Measurements from ENCODE around the gene SNIP1. TPM values are rescaled to one million over a fixed set of nuclear protein-coding genes. Genes with fewer than 3 reads are reported as not detected.

SNIP1 gene
- total and polyA plus RNA-seq, 2 of the 8 experiments (the other 6 are each of a cell fraction or from before 2014, with no cell fraction given) = 3.7 to 15.7 TPM

DNA sequence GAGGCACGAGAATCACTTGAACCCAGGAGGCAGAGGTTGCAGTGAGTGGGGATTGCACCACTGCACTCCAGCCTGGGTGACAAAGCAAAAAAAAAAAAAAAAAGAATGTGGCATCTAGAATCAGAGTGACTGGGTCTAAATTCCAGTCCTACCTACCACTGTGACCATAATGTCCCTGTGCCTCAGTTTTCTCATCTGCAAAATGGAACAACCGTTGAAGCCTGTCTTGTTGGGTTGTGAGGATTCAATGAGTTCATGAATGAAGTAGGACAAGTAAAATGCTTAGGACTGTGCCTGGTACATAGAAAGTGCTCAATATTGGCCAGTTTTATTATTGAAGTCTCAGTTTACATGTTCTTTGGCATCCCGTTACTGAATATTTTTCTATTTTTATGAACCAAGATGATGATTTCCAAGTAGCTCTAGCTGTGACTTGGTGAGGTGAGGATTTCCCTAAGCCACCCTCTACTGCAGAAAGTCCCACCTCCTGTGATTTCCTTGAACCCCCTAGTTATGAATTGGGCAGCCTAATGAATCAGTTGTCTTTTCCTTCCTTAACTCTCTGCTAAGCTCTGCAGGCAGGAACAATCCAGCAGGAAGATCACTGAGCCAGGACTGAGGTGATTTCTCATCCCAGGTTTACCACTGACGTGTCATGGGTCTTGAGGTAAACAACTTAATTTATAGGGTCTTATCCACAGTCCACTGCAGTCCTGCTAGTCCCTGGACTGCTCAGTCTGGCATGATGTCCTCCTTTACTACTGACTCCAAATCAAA, 20.6 kb downstream of the SNIP1 start:
- Histone ChIP-seq H2BK120ac (replicated peaks; ENCODE audit: low read depth, low read length) (no peak overlapping the region), H2BK20ac (ENCODE audit: low read length) (no peak overlapping the region), H3K79me1 (ENCODE audit: low read depth, low read length) (no peaks in the 10 kb centered on the region), H3K56ac (replicated peaks; ENCODE audit: insufficient read length, low read depth, low read length) (no peak overlapping the region), H4K5ac (ENCODE audit: insufficient read length, low read depth, low read length) (no peak overlapping the region), H3K79me2 (ENCODE audit: control insufficient read depth in 1 of 2, insufficient read depth in 2 of 2, low read length in 2 of 2) (no peaks in the 10 kb centered on the region), H3K9me3 (ENCODE audit: insufficient read depth in 2 of 2, low read depth in 1 of 2, low read length in 1 of 2) (no peaks in the 10 kb centered on the region), H3K27me3 (replicated peaks in 1 of 4; ENCODE audit: control insufficient read depth in 3 of 4, extremely low read depth in 1 of 4, insufficient read depth in 3 of 4, low read length in 3 of 4) (no peaks in the 10 kb centered on the region), H3K18ac (ENCODE audit: extremely low read depth, low read length) (no peak overlapping the region), H4K8ac (ENCODE audit: extremely low read depth, insufficient read depth, low read length) (no peak overlapping the region), H3K23ac (ENCODE audit: insufficient read length) (no peak overlapping the region), H3K4me3 (ENCODE audit: extremely low read depth in 1 of 4, insufficient read depth in 2 of 4, low read depth in 3 of 4, low read length in 4 of 4) (no peak overlapping the region), H2BK15ac (ENCODE audit: low read length) (no peak overlapping the region), H4K20me1 (replicated peaks in 1 of 2; ENCODE audit: control insufficient read depth in 1 of 2, insufficient read depth in 2 of 2, low read length in 2 of 2) (no peaks in the 10 kb centered on the region), H3K4ac (replicated peaks; ENCODE audit: insufficient read length, low read depth, low read length) (no peak overlapping the region), H2AK5ac (ENCODE audit: low read depth, low read length) (no peak overlapping the region), H2BK5ac (ENCODE audit: low read depth, low read length) (no peak overlapping the region), H3K36me3 (ENCODE audit: control insufficient read depth in 2 of 4, insufficient read depth in 4 of 4, low read length in 3 of 4) (peaks cover 3 to 20% (median 11%) of the 10 kb centered on the region in 4 experiments), H2BK12ac (ENCODE audit: low read depth, low read length) (no peak overlapping the region), H3K27ac (ENCODE audit: low read depth, low read length) (no peak overlapping the region), H2AFZ (ENCODE audit: low read length) (no peak overlapping the region), H3K4me1 (replicated peaks in 1 of 4; ENCODE audit: control insufficient read depth in 3 of 4, insufficient read depth in 4 of 4, low read length in 3 of 4) (no peaks in the 10 kb centered on the region), H4K91ac (replicated peaks; ENCODE audit: insufficient read length, low read length) (no peak overlapping the region), H3K4me2 (ENCODE audit: insufficient read depth in 1 of 2, low read depth in 2 of 2, low read length in 2 of 2) (no peak overlapping the region), H3K23me2 (ENCODE audit: low read depth, low read length) (no peaks in the 10 kb centered on the region), H3K9ac (replicated peaks in 1 of 4; ENCODE audit: extremely low read depth in 1 of 4, low read depth in 3 of 4, low read length in 3 of 4) (no peak overlapping the region), H3K14ac (ENCODE audit: insufficient read length) (no peak overlapping the region)
- ChIA-PET POLR2A (ENCODE audit: partially characterized antibody) (interaction anchor here (1.5 to 2.0 kb wide), 2 partner anchors 11 to 19 kb away, joined by 5 read pairs; partner anchors contain the start of gene MEAF6), CTCF (ENCODE audit: partially characterized antibody) (no interaction called here)
- TF ChIP-seq E2F6 (IDR thresholded peaks at IDR 0.05) (no peak), RFX5 (IDR thresholded peaks at IDR 0.05; ENCODE audit: borderline replicate concordance, low read depth, low read length) (no peak), CBX8 (IDR thresholded peaks at IDR 0.05; ENCODE audit: borderline replicate concordance, low read depth, low read length) (no peak), RBBP5 (IDR thresholded peaks at IDR 0.05; ENCODE audit: borderline replicate concordance, low read depth, low read length) (no peak), ATF2 (IDR thresholded peaks at IDR 0.05; ENCODE audit: low read length) (no peak), TAF1 (IDR thresholded peaks at IDR 0.05; ENCODE audit: low read depth, low read length) (no peak), KDM5A (IDR thresholded peaks at IDR 0.05; ENCODE audit: low read length) (no peak), ASH2L (IDR thresholded peaks at IDR 0.05; ENCODE audit: low read length) (no peak)
- WGBS, 2 experiments (ENCODE audit: extremely low coverage in 1 of 2, insufficient coverage in 1 of 2, insufficient read length in 1 of 2, insufficient replicate concordance in 2 of 2, low coverage in 1 of 2, low lambda C conversion rate in 2 of 2, missing lambda C conversion rate in 1 of 2) = 94% methylated on average over 4 of the region's 4 CpGs; no CpG with 5 or more reads in 1 of the 2 experiments
- FAIRE-seq (no peak), DNase-seq (ENCODE audit: low read depth in 1 of 2, low spot score in 2 of 2) (no peak)
